Ammon's horn (tissue), 1 donor: ENCODE measurements around the gene ZNF853.
"Not testable (repeated sequence)": the region's sequence is repeated elsewhere in the genome, so short reads cannot be mapped to it uniquely, and the experiment has no call there.

Source experiments
- DNase-seq: peaks from one replicate; pipeline ENCODE4 v3.0.0-alpha.2; 2016; ENCODE audit warnings: low spot score

The ZNF853 gene

DNA sequence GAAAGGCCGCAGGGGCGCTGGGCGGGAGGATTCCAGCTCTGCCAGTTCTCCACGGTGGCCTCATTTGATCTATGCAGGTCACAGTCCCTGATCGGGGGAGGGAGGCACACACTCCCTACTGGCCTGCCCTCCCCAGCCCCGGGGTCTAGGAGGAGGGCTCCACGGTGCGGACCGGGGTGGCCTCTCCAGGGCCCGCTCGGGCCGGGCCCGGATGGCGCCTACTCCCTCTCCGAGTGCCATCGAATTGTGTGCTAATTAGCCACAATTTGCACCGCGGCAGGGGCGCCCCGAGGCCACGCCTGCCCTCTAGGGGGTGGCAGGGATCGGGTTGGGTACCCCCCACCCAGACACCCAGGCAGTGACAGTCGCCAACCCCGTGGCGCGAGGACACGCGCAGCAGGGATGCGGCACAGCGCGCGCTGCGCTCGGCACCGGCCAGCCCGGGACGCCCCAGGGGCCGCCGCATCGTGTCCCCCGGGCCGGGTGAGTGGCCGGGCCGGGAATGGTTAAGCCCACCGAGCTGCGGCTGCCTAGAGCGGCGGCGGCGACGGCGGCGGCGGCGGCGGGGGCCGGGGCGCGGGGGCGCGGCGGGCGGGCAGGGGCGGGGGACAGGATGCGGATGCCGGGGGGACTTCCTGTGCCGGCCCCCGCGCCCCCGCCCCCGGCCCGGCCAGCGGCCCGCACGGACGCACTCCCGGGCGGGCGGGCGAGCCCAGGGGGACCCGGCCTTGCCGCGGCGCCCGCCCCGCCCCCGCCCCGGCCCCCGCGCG is at the start of gene ZNF853:
Gene ZNF853 (plus strand): TSS at position 658 of the 770 bp plus-strand sequence. CDS start 565 bp downstream, outside the sequence.
- no peak for DNase-seq

DNA sequence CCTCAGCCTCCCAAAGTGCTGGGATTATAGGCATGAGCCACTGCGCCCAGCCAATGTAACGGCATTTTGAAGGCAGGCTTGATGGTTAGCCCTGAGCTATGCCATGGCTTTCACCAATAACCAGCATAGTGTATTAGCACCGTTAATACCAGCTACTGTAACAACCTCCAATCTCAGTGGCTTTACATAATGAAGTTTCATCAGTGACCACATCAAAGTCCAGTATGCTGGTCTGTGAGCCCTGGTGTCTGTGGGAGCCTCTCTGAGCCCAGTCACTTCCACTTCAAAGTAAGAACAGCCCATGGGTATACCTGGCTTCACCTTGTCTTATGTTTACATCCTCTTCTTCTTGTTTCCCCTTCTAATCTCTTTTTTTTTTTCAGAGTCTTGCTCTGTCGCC is 49.8 kb upstream of the ZNF853 start:
- no peak for DNase-seq

DNA sequence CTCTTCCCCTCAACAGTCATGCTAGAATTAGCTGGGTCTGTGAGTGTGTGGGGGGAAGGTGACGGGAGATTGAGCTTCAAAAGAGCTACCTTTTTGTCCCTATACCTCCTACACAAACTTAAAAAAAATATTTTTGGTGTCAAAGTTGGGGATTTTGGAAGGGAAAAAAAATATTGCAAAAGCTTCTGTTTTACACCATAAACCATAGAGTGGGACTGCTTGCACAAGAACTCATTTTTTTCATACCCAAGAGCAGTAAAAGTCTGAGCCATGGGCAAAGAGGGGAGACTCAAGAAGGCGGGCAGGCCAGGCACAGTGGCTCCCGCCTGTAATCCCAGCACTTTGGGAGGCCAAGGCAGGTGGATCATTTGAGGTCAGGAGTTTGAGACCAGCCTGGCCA is 47.5 kb upstream of the ZNF853 start:
- no peak for DNase-seq

DNA sequence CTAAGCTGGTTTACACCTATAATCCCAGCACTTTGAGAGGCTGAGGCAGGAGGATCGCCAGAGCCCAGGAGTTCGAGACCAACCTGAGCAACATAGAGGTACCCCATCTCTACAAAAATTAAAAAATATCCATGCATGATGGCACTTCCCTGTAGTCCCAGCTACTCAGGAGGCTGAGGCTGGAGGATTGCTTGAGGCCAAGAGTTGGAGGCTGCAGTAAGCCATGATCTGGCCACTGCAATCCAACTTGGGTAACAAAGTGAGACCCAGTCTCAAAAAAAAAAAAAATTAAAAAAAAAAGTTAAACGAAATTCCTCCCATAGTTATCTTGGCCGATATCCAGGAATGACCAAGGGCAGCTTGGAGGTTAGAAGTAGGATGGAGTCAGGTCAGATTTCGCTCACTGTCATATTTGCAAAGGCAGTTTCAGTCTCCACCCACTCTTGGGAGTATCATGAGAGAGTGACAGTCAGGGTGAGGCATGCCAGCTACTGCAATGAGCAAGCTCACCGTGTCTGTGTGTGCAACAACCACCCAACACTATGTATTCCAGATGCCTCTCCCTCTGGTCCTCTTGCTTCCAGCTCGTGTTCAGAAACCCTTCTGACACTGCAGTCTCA is 44.1 kb upstream of the ZNF853 start:
- no peak for DNase-seq

DNA sequence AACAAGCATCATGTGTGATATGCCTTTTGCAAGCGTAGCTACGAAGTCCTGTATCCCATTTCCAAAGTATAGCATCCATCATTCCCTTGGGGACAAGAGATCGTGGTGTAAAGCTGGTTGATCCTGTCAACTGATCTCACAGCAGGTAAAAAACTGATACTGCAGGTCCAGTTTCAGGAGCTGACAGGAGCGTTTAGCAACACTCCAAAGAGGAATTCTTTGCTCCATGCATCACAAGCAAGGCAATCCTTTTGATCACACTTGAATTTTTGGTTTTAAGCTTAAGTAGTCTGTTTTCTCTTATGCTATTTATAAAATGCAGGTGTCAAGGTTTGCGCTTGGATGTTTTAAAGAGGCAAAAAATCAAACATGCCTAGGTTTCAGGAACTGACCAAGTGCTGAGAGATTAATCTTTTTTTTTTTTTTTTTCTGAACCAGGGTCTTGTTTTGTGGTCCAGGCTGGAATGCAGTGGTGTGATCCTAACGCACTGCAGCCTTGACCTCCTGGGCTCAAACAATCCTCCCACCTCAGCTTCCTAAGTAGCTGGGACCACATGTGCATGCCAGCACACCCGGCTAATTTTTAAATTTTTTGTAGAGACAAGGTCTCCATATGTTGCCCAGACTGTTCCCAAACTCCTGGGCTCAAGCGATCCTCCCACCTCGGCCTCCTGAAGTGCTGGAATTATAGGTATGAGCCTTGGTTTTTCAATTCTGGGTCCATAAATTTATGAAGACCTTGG is 40.0 kb upstream of the ZNF853 start:
- no peak for DNase-seq

DNA sequence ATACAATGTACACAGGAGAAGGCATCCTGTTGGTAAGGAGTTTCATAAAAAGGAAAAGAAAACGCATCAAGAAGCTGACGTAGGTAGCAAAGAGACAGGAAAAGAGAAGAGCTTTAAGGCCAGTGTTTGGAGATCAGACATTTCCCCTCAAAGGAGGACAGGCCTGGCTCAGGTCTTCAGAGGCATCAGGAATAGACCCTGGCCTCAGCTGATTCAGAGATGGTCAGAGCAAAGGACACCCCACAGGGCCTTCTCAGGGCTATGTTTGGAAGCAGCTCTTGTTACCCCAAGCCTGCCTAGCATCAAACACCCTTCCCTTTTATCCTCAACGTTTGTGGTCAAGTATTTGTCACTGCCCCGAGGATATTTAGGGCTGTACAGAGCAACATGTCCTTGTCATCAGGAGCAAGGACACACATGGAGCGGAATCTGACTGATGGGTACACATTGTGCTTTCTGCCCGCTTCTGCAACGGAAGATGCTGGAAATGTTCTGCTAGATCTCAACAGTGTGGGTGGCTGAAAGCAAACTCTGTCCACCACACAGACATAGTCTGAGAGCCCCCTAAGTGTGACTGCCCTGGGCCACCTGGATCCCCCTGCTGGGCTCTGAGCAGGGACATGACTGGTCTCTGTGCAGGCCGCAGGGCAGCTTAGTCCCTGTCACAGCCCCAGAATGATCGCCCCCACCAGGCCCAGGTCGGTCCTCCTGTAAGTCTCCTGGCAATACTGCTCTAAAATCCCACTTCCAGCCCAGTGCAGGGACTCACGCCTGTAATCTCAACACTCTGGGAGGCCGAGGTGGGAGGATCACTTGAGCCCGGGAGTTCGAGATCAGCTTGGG is 39.2 kb upstream of the ZNF853 start:
- no peak for DNase-seq

DNA sequence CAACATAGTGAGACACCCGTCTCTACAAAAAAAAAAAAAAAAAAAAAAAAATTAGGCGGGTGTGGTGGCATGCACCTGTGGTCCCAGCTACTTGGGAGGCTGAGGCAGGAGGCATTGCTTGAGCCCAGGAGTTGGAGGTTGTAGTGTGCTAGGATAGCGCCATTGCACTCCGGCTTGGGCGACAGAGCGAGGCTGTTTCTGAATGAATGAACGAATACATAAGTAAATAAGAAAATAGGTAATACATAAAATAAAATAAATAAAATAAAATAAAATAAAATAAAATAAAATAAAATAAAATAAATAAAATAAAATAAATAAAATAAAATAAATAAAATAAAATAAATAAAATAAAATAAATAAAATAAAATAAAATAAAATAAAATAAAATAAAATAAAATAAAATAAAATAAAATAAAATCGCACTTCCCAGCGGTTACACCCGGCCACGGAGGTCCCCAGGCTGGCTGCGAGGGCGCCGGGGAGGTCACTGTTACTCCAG is 38.5 kb upstream of the ZNF853 start:
- DNase-seq, result not testable (repeated sequence)

DNA sequence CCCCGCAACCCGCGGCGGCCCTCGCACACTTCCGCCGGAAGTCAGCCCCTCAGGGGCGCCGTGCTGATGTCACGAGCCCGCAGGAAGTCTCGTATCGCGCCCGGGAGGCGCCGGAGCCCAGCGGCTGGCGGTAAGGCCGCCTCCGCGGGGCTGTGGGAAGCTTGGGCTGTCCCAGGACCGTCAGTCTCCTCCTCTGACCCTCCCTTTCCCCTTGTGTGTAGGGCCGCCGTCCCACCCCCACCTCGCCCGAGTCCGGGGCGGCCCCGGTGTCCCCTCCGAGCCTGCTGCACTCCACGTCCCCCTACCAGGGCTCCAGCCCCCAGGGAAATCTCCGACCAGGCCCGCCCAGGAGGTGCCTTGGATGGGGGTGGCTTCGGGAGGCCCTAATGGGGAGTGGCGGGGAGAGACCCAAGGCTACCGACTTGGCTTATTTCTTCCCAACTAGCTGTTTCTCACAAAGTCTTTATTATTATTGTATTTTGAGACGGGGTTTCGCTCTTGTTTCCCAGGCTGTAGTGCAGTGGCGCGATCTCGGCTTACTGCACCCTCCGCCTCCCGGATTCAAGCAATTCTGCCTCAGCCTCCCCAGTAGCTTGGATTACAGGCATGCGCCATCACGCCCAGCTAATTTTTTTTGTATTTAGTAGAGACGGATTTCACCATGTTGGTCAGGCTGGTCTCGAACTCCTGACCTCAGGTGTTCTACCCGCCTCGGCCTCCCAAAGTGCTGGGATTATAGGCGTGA is 37.9 kb upstream of the ZNF853 start, which contains the start of gene ZDHHC4:
Gene ZDHHC4 (plus strand): TSS at position 86 of the 745 bp plus-strand sequence. CDS start 3,108 bp downstream, outside the sequence.
- DNase-seq, result peak; percentile 88

DNA sequence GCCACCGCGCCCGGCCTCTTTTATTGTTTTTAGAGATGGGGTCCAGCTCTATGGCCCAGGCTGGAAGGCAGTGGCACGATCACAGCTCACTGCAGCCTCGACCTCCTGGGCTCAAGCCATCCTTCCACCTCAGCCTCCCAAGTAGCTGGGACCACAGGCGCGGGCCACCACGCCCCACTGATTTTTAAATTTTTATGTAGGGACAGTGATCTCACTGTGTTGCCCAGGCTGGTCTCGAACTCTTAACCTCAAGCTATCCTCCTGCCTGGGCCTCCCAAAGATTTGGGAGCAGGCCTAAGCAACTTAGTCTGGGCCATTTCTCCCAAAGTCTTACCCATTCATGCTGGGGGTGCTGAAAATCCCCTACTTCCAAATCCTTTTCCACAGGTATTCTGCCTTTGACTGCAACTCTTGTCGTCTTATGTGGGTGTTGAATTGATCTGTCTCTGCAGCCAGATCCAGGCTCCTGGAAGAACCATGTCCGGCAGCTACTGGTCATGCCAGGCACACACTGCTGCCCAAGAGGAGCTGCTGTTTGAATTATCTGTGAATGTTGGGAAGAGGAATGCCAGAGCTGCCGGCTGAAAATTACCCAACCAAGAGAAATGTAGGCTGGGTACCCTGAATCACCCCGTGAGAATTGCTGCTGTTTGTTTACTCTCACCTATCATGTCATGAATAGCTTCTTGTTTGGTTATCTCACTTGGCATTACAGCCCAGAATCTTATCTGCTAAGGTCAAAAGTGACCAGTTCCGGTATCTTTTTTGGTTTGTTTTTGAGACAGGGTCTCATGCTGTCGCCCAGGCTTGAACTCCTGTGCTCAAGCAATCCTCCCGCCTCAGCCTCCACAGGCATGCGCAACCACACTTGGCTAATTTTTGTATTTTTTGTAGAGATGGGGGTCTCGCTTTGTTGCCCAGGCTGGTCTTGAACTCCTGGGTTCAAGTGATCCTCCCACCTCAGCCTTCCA is 37.0 kb upstream of the ZNF853 start:
- DNase-seq, result no peak

DNA sequence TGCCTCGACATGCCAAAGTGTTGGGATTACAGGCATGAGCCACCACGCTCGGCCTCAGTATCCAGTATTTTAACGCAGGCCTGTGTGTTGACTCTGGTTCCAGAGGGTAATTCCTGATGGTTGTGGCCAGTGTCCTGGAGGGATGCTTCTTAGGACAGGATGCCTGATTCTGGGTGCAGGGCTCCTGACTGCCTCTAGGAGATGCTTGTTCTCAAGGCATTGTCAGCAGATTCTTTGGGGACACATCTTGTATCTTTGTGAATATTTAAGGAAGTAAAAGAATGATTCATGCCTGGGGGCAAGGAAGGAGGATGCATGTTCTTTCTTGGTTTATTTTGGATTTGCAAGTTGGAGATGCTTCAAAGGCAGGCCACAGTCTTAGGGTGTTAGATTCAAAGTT is 36.0 kb upstream of the ZNF853 start:
- no peak for DNase-seq

DNA sequence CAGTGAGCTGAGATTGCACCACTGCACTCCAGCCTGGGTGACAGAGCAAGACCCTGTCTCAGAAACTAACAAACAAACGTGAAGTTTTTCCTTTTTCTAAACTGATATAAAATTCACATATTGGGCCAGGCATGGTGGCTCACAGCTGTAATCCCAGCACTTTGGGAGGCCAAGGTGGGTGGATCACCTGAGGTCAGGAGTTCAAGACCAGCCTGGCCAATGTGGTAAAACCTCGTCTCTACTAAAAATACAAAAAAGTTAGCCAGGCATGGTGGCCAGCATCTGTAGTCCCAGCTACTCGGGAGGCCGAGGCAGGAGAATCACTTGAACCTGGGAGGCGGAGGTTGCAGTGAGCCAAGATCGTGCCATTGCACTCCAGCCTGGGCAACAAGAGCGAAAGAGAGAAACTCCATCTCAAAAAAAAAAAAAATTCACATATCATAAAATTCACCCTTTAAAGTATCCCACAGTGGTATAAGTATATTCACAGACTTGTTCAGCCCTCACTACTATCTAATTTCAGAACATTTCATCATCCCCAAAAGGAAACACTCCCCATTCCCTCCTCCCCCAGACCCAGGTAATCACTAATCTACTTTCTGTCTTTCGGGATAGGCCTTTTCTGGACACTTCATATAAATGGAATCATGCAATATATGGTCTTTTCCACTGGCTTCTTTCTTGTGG is 29.5 kb upstream of the ZNF853 start:
- DNase-seq, result not testable (repeated sequence)

DNA sequence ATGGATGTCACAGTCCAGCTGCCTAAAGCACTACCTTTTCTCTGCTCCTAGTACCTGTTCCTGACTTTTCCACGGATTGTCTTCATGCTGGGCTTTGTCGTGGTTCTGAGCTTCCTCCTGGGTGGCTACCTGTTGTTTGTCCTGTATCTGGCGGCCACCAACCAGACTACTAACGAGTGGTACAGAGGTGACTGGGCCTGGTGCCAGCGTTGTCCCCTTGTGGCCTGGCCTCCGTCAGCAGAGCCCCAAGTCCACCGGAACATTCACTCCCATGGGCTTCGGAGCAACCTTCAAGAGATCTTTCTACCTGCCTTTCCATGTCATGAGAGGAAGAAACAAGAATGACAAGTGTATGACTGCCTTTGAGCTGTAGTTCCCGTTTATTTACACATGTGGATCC is 26.8 kb upstream of the ZNF853 start:
- DNase-seq, result no peak

DNA sequence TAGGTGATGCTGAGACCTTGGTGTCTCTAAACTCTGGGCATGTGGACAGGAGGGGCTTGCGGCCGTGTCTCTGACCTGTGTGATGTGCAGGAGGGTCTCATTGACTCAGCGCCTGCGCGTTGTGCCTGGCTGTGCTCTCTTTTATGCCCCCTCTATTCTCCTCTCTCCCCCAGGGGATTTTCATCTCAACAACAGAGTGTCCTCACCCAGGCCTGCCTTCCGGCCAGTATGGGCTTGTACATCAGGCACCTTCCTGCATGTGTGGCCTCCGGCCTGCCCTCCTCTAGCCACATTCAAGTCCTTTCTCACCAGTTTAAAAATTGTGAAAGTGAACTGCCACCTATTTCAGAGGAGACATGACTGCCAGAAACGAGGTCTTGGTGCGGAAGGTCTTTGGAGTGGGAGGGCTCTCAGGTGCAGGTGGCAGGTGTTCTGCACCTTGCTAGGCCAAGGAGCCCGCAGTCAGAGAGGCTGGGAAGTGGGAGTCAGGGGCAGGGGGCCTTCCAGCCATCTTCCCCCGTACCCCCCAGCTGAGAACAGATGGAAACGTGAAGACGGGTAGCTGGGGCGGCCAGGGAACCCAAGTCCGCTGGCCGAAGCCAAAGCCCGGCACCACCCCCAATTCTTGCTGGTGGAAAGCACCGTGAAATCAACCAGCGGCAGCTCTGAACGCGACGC is 26.1 kb upstream of the ZNF853 start:
- no peak for DNase-seq

DNA sequence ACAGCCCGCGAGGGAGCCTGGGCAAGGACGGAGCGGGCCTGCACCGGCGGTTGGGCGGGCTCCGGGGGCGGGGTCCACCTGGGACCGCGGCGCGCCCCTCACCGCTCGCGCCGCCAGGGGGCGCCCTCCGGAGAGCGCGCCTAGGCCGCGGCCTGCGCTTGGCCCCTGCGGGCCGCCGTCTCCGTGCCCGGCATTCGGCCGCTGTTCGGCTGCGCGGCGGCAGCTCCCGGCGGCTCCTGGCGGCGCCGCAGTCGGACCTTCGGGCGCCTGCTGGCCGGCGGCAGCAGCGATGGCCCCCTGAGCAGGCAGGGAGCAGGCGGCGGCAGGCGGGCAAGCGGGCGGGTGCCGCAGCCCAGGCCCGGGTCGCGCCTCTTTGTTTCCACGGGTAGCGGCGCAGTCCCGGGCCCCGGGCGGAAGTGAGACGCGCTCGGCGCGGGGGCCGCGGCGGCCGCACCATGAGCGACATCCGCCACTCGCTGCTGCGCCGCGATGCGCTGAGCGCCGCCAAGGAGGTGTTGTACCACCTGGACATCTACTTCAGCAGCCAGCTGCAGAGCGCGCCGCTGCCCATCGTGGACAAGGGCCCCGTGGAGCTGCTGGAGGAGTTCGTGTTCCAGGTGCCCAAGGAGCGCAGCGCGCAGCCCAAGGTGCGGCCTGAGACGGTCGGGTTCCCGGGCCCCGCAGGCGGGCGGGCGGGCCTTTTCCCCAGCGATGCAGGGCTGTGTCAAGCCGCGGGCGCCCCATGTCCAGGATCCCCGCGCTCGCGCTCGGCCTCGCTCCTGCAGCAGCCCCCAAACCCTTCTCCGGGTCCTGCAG is 25.4 kb upstream of the ZNF853 start, which contains the start of gene INTS15:
Gene INTS15 (plus strand): TSS at position 193 of the 816 bp plus-strand sequence. CDS start 263 bp downstream, at position 456.
- DNase-seq, result peak; percentile 59

DNA sequence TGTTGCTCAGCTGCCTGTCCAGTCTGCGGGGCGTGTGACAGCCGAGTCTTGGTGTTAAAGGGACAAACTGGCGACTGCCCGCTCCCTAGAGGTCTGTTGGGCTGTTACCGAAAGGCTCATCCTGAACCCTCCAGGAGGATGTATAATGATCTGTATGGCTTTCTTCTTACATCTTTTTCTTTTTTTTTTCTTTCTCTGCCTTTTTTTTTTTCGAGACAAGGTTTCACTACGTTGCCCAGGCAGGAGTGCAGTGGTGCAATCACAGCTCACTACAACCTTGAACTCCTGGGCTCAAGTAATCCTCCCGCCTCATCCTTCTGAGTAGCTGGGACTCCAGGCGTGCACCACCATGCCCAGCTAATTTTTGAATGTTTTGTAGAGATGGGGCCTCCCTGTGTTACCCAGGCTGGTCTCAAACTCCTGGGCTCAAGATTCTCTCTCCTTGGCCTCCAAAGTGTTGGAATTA is 24.7 kb upstream of the ZNF853 start:
- no peak for DNase-seq

DNA sequence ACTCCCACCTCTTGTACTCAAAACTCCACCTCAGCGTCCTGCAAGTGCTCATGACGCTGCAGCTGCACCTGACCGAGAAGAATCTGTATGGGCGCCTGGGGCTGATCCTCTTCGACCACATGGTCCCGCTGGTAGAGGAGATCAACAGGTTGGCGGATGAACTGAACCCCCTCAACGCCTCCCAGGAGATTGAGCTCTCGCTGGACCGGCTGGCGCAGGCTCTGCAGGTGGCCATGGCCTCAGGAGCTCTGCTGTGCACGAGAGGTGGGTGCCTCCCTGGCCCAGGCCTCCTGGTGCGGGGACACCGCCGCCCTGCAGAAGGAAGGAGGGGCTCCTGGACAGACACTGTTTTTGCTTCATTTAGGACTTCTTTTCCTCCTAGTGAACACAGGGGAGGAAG is 15.3 kb upstream of the ZNF853 start:
- DNase-seq, result no peak

DNA sequence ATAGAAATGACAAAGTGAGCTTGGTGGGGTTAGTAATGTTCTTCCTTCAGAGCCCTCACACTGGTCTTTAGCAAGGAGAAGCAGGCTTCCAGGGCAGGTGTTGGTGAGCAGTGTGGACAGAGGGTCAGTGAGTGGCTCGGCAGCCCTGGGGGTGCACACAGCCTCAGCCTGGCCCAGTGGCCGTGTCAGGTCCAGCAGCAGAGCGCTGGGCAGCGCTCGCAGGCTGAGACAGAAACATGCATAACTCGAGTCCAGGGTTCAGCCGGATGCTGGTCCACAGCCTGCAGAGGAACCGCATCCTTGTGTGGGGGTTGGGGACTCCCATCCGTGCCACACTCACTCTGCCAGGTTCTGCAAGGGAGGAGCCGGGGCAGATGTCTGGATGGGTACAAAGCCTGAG is 11.0 kb upstream of the ZNF853 start:
- DNase-seq, result no peak
